DMS79 (cell line): ENCODE measurements around the gene GPRASP1.

Experiments used
- DNase-seq: peaks from one replicate; lab custom pipeline; 2025; lab: John Stamatoyannopoulos, UW

Gene GPRASP1

GRCh38 chrX:102696306-102696705 is 45.0 kb downstream of the GPRASP1 start:
- no peak for DNase-seq

GRCh38 chrX:102697494-102697893 is 46.2 kb downstream of the GPRASP1 start:
- DNase-seq, result no peak
